Measurements from ENCODE around the gene GPC6.

GRCh38 chr13:93775027-93775426, 548.4 kb downstream of the GPC6 start:
- TF ChIP-seq, protein P1, sequence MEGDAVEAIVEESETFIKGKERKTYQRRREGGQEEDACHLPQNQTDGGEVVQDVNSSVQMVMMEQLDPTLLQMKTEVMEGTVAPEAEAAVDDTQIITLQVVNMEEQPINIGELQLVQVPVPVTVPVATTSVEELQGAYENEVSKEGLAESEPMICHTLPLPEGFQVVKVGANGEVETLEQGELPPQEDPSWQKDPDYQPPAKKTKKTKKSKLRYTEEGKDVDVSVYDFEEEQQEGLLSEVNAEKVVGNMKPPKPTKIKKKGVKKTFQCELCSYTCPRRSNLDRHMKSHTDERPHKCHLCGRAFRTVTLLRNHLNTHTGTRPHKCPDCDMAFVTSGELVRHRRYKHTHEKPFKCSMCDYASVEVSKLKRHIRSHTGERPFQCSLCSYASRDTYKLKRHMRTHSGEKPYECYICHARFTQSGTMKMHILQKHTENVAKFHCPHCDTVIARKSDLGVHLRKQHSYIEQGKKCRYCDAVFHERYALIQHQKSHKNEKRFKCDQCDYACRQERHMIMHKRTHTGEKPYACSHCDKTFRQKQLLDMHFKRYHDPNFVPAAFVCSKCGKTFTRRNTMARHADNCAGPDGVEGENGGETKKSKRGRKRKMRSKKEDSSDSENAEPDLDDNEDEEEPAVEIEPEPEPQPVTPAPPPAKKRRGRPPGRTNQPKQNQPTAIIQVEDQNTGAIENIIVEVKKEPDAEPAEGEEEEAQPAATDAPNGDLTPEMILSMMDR (IDR thresholded peaks at IDR 0.05) = no peak
- no peak for TF ChIP-seq POLR2A (IDR thresholded peaks at IDR 0.05)
